Liver (tissue), 3 donors: ENCODE measurements around the gene MT2A.

Source experiments
- ATF3 ChIP-seq: IDR thresholded peaks from 2 replicates; pipeline ENCODE4 v1.6.1; 2016; ENCODE audit warnings: antibody characterized with exemption
- CTCF ChIP-seq: fragments of 150-350 bp; IDR thresholded peaks from 2 replicates; pipeline ENCODE4 v1.5.1; 2017; ENCODE audit warnings: improper control_type of control experiment, low read depth, low read length; ENCODE audit not compliant: missing input control
- FOXA1 ChIP-seq: IDR thresholded peaks from 2 replicates; pipeline ENCODE4 v1.6.1; 2016; ENCODE audit warnings: antibody characterized with exemption
- GABPA ChIP-seq, 2 donors: IDR thresholded peaks in 1 of 2; conservative IDR thresholded peaks in 1 of 2; 2 replicates each; pipeline ENCODE4 v1.6.1; 2016; ENCODE audit warnings: antibody characterized with exemption in 2 of 2, mild to moderate bottlenecking in 1 of 2, moderate library complexity in 1 of 2
- HNF4A ChIP-seq, 2 donors: conservative IDR thresholded peaks; 2 replicates each; pipeline ENCODE4 v1.6.1; 2016; ENCODE audit warnings: antibody characterized with exemption in 2 of 2, mild to moderate bottlenecking in 2 of 2
- HNF4G ChIP-seq: IDR thresholded peaks from 2 replicates; pipeline ENCODE4 v1.6.1; 2016; ENCODE audit warnings: antibody characterized with exemption
- MAX ChIP-seq: IDR thresholded peaks from 2 replicates; pipeline ENCODE4 v1.6.1; 2016; ENCODE audit warnings: antibody characterized with exemption
- RAD21 ChIP-seq, 2 donors: IDR thresholded peaks; 2 replicates each; pipeline ENCODE4 v1.6.1; 2016; ENCODE audit warnings: antibody characterized with exemption in 2 of 2, mild to moderate bottlenecking in 2 of 2
- REST ChIP-seq: IDR thresholded peaks from 2 replicates; pipeline ENCODE4 v1.6.1; 2016; ENCODE audit warnings: antibody characterized with exemption, mild to moderate bottlenecking
- SP1 ChIP-seq: IDR thresholded peaks from 2 replicates; pipeline ENCODE4 v1.6.1; 2018; ENCODE audit warnings: antibody characterized with exemption, mild to moderate bottlenecking
- TAF1 ChIP-seq: conservative IDR thresholded peaks from 2 replicates; pipeline ENCODE4 v1.6.1; 2016; ENCODE audit warnings: antibody characterized with exemption, mild to moderate bottlenecking
- YY1 ChIP-seq: IDR thresholded peaks from 2 replicates; pipeline ENCODE4 v1.6.1; 2016; ENCODE audit warnings: antibody characterized with exemption, mild to moderate bottlenecking
- ZBTB33 ChIP-seq: IDR thresholded peaks from 2 replicates; pipeline ENCODE4 v1.6.1; 2016; ENCODE audit warnings: antibody characterized with exemption
- donor health status: healthy.
- donor health status: healthy.

GRCh38 chr16:56657555-56658326, 49.4 kb downstream of the MT2A start, which contains the start of gene MT1F:
- TF ChIP-seq CTCF: no peak
- peak; percentile 36 for TF ChIP-seq TAF1
- peak; percentile 26 for TF ChIP-seq ATF3
- TF ChIP-seq RAD21 (IDR thresholded peaks at IDR 0.05): peak; percentile 42 to 67
- TF ChIP-seq FOXA1: no peak
- peak; percentile 48 for TF ChIP-seq MAX
- TF ChIP-seq YY1: peak; percentile 30
- peak; percentile 12 for TF ChIP-seq REST
- no peak for TF ChIP-seq ZBTB33
- TF ChIP-seq SP1: peak; percentile 94
- peak; percentile 75 to 79 for TF ChIP-seq HNF4A (conservative IDR thresholded peaks at IDR 0.05)
- TF ChIP-seq HNF4G: peak; percentile 53
- no peak for TF ChIP-seq GABPA (IDR thresholded peaks at IDR 0.05 in 1 of 2, conservative IDR thresholded peaks at IDR 0.05 in 1 of 2)
